MM.1S (cell line): ENCODE measurements around the gene HIF1A.

ENCODE experiments used
- CTCF ChIP-seq: fragments of 300-600 bp; sonication (generic); IDR thresholded peaks from 2 replicates; pipeline ENCODE4 v1.5.1; 2016; ENCODE audit warnings: antibody characterized with exemption, low read length, mixed read lengths
- EZH2 ChIP-seq: fragments of 300-600 bp; sonication (generic); optimal IDR thresholded peaks from 2 replicates; pipeline ENCODE3; 2017; ENCODE audit warnings: low read depth, mild to moderate bottlenecking, antibody characterized with exemption, low read length, mixed read lengths

- TF ChIP-seq CTCF (no peak), EZH2 (no peak)
These were observed 57.3 kb downstream of the HIF1A start for GRCh38 chr14:61752626-61753025.
